Kidney (tissue), 14 donors: ENCODE data around the gene AOPEP. TPM values are rescaled to one million over a fixed set of nuclear protein-coding genes. Genes with fewer than 3 reads are reported as not detected.

Source experiments
- DNase-seq, 5 donors: peaks; one replicate each; pipeline ENCODE4 v3.0.0-alpha.2; 2013 to 2020
- FAIRE-seq: peaks from 2 replicates; lab custom pipeline; 2012; peaks lifted over from hg19 to GRCh38; lab: Jason Lieb, UNC
- H3K27ac ChIP-seq, 2 donors: one replicate each; pipeline ENCODE4 v1.7.0; 2013; ENCODE audit warnings: low read depth in 2 of 2, low read length in 2 of 2, inconsistent platforms in 1 of 2
- H3K27me3 ChIP-seq: one replicate; pipeline ENCODE4 v1.7.1; 2013; ENCODE audit warnings: low read length, inconsistent platforms; ENCODE audit not compliant: control insufficient read depth, insufficient read depth
- H3K36me3 ChIP-seq, 3 donors: one replicate each; pipeline versions ENCODE4 v1.7.0 to v1.7.1; 2013; ENCODE audit warnings: low read length in 3 of 3, control low read depth in 1 of 3, inconsistent platforms in 1 of 3; ENCODE audit not compliant: insufficient read depth in 3 of 3, control insufficient read depth in 2 of 3
- H3K4me1 ChIP-seq, 3 donors: one replicate each; pipeline versions ENCODE4 v1.7.0 to v1.7.1; 2013; ENCODE audit warnings: low read length in 3 of 3, inconsistent platforms in 1 of 3, low read depth in 1 of 3; ENCODE audit not compliant: control insufficient read depth in 2 of 3, insufficient read depth in 2 of 3
- H3K4me3 ChIP-seq, 3 donors: one replicate each; pipeline versions ENCODE4 v1.7.0 to v1.8.1; 2013; ENCODE audit warnings: low read length in 3 of 3, control low read depth in 1 of 3, inconsistent platforms in 1 of 3
- H3K9ac ChIP-seq, 3 donors: one replicate each; pipeline versions ENCODE4 v1.7.0 to v1.7.1; 2013; ENCODE audit warnings: low read length in 3 of 3, control low read depth in 1 of 3, inconsistent platforms in 1 of 3
- H3K9me3 ChIP-seq, 3 donors: one replicate each; pipeline versions ENCODE4 v1.7.0 to v1.7.1; 2013; ENCODE audit warnings: low read length in 3 of 3, control low read depth in 1 of 3, inconsistent platforms in 1 of 3; ENCODE audit not compliant: control insufficient read depth in 2 of 3, insufficient read depth in 1 of 3
- intact Hi-C: fragments of 100-400 bp; cut with DNase I; formaldehyde crosslinking; loops from one replicate; pipeline ENCODE4 v1.11.1; 2022
- polyA plus RNA-seq: library from polyadenylated mRNA; stranded (reverse); fragments of 350-450 nt; fragmentation: Illumina TruSeq; extraction: RNeasy Lipid Tissue Mini Kit (QIAGEN cat#74804); gene quantifications from one replicate; pipeline ENCODE4 v1.2.3, GENCODE V29; 2014; ENCODE audit warnings: low read depth, low replicate concordance; ENCODE audit not compliant: insufficient read depth
- total RNA-seq: library from RNA; stranded (reverse); fragmentation: NEBNext Ultra II Directional; extraction: Animal tissue kit (Norgen Biotek cat#: 25700); gene quantifications from one replicate; pipeline ENCODE4 v1.2.1, GENCODE V29; 2021
- TF ChIP-seq, protein P1 (sequence below): IDR thresholded peaks from 3 replicates; pipeline ENCODE4 v1.5.1; 2012; ENCODE audit warnings: mild to moderate bottlenecking, moderate library complexity, borderline replicate concordance; ENCODE audit not compliant: insufficient read depth; ENCODE audit errors: extremely low read depth
- donor health status: control.
- donor health status: control.
- donor health status: control.
- donor health status: control.
- donor health status: control.
- donor health status: DM: yes; HTN: yes; CAD: no.
- donor health status: Normal renal cell carcinoma (clear cell type).

AOPEP gene
- total and polyA plus RNA-seq, 2 donors from 2014 or later, result 52.2 to 119 TPM

- no peak overlapping the region for H3K4me3 ChIP-seq
- no peak overlapping the region for H3K9ac ChIP-seq
- no peaks in the 10 kb centered on the region for H3K36me3 ChIP-seq
- no peak overlapping the region for H3K27ac ChIP-seq
- peaks cover 0 to 6% (median 5%) of the 10 kb centered on the region in 3 donors for H3K4me1 ChIP-seq
- intact Hi-C loops, result no loop called here
- no peaks in the 10 kb centered on the region for H3K9me3 ChIP-seq
- TF ChIP-seq, protein P1, sequence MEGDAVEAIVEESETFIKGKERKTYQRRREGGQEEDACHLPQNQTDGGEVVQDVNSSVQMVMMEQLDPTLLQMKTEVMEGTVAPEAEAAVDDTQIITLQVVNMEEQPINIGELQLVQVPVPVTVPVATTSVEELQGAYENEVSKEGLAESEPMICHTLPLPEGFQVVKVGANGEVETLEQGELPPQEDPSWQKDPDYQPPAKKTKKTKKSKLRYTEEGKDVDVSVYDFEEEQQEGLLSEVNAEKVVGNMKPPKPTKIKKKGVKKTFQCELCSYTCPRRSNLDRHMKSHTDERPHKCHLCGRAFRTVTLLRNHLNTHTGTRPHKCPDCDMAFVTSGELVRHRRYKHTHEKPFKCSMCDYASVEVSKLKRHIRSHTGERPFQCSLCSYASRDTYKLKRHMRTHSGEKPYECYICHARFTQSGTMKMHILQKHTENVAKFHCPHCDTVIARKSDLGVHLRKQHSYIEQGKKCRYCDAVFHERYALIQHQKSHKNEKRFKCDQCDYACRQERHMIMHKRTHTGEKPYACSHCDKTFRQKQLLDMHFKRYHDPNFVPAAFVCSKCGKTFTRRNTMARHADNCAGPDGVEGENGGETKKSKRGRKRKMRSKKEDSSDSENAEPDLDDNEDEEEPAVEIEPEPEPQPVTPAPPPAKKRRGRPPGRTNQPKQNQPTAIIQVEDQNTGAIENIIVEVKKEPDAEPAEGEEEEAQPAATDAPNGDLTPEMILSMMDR, result no peak
- no peaks in the 10 kb centered on the region for H3K27me3 ChIP-seq
- FAIRE-seq, result no peak
- peak in 1 of 5 donors; percentile 24 for DNase-seq
Measured at GRCh38 chr9:95132366-95133324, 406.1 kb downstream of the AOPEP start.

GRCh38 chr9:95133325-95133705 is 406.8 kb downstream of the AOPEP start:
- TF ChIP-seq, protein P1, result no peak
- no peaks in the 10 kb centered on the region for H3K9me3 ChIP-seq
- H3K27me3 ChIP-seq, result no peaks in the 10 kb centered on the region
- no peak overlapping the region for H3K27ac ChIP-seq
- H3K36me3 ChIP-seq, result no peaks in the 10 kb centered on the region
- FAIRE-seq, result no peak
- H3K4me1 ChIP-seq, result peaks cover 0 to 6% (median 5%) of the 10 kb centered on the region in 3 donors
- intact Hi-C loops, result no loop called here
- DNase-seq, result no peak
- no peak overlapping the region for H3K4me3 ChIP-seq
- H3K9ac ChIP-seq, result no peak overlapping the region

DNA sequence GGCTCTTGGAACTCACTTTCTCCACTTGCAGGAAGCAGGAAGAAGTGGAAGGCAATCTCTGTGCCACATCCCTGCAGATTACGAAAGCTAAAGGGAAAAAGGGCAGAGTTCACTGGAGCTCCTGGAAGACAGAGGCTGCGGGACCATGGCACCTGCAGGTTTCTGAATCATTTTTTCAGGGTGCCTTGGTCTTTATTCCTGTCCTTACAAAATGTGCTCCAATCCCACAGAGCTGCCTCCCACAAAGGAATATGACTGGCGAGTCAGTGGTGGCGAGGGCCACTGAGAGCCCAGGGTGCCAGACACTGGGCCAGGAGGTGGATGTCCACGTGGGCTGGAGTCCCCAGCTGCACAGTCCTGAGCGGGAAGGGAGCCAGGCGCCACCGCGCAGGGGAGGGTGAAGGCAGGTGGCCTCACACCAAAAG is 408.0 kb downstream of the AOPEP start:
- Histone ChIP-seq H3K4me1 (peaks cover 0 to 6% (median 5%) of the 10 kb centered on the region in 3 donors), H3K27ac (peak overlapping the region in 1 of 2 donors; percentile 46), H3K27me3 (no peaks in the 10 kb centered on the region), H3K36me3 (no peaks in the 10 kb centered on the region), H3K9me3 (no peaks in the 10 kb centered on the region), H3K4me3 (peak overlapping the region in 1 of 3 donors; percentile 49), H3K9ac (no peak overlapping the region)
- TF ChIP-seq, protein P1, result no peak
- DNase-seq (no peak), FAIRE-seq (no peak)
- intact Hi-C loops, result no loop called here
